GM21737 (cell line): ENCODE results near the gene PSMC3.

Experiments
- ATAC-seq: cut with Tn5 transposase; IDR thresholded peaks from one replicate; pipeline ENCODE4 v1.9.1; 2021; ENCODE audit warnings: mild to moderate bottlenecking, moderate library complexity; ENCODE audit not compliant: unreplicated experiment

PSMC3 gene

GRCh38 chr11:47443028-47443700 lies 16.9 kb upstream of the PSMC3 start:
- ATAC-seq = no peak

- ATAC-seq = no peak
Observed at GRCh38 chr11:47442514-47442913, 16.3 kb upstream of the PSMC3 start.

GRCh38 chr11:47441421-47441820 lies 15.2 kb upstream of the PSMC3 start:
- ATAC-seq = no peak

GRCh38 chr11:47440054-47440476 lies 13.8 kb upstream of the PSMC3 start:
- no peak for ATAC-seq

GRCh38 chr11:47438721-47439120 lies 12.5 kb upstream of the PSMC3 start:
- no peak for ATAC-seq

GRCh38 chr11:47437746-47438418 lies 11.6 kb upstream of the PSMC3 start:
- ATAC-seq = no peak

GRCh38 chr11:47437218-47437745 lies 11.0 kb upstream of the PSMC3 start:
- ATAC-seq = no peak

GRCh38 chr11:47436726-47437125 lies 10.5 kb upstream of the PSMC3 start:
- ATAC-seq = no peak

- ATAC-seq = no peak
Observed at GRCh38 chr11:47435687-47436086, 9.4 kb upstream of the PSMC3 start.

- ATAC-seq = no peak
Observed at GRCh38 chr11:47434011-47434786, 8.0 kb upstream of the PSMC3 start.

- no peak for ATAC-seq
Observed at GRCh38 chr11:47433157-47433556, 6.9 kb upstream of the PSMC3 start.

- ATAC-seq = no peak
Observed at GRCh38 chr11:47431356-47432083, 5.3 kb upstream of the PSMC3 start.

GRCh38 chr11:47430524-47430923 lies 4.3 kb upstream of the PSMC3 start:
- ATAC-seq = no peak

GRCh38 chr11:47425611-47426010 lies 628 bp downstream of the PSMC3 start:
- no peak for ATAC-seq

GRCh38 chr11:47418454-47419259 lies 7.6 kb downstream of the PSMC3 start:
- no peak for ATAC-seq

GRCh38 chr11:47417712-47418111 lies 8.5 kb downstream of the PSMC3 start:
- no peak for ATAC-seq

- no peak for ATAC-seq
Observed at GRCh38 chr11:47415949-47416472, 10.2 kb downstream of the PSMC3 start.

GRCh38 chr11:47415091-47415854 lies 11.0 kb downstream of the PSMC3 start:
- no peak for ATAC-seq

GRCh38 chr11:47414685-47415070 lies 11.6 kb downstream of the PSMC3 start:
- no peak for ATAC-seq
